Erythroblast (primary cell): Measurements from ENCODE around the gene HSPA6.
"Not testable (repeated sequence)": the region's sequence is repeated elsewhere in the genome, so short reads cannot be mapped to it uniquely, and the experiment has no call there.

Experiments used
- DNase-seq, 2 experiments: peaks; one replicate each; lab custom pipeline; 2025; lab: John Stamatoyannopoulos, UW
- GATA1 ChIP-seq: IDR thresholded peaks from 2 replicates; pipeline ENCODE4 v1.6.1; 2011; ENCODE audit warnings: low read depth, mild to moderate bottlenecking, control low read depth, low read length, moderate library complexity
- POLR2A ChIP-seq: IDR thresholded peaks from 2 replicates; pipeline ENCODE4 v1.6.1; 2011; ENCODE audit warnings: mild to moderate bottlenecking, low read length

HSPA6 gene

DNA sequence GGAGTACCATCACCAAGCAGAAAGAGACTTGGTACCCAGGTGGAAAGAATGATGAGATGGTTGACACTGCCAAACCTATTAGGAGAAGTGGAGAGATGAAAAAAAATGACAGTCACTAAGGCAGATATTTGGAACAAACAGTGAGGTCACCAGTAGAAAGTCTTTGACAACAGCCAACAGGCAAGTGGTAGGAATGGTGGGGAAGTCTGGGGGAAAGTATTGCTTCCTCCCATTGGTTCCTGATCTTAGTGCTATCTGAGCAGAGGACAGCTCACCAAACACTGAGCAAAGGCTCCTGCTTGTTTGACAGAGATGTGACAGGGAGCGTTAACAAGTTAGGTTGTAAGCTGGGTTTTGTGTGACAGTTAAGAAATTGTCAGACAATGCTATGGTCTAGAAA is 18.8 kb downstream of the HSPA6 start:
- TF ChIP-seq POLR2A: peak; percentile 39
- DNase-seq: peak; percentile 66 to 69

DNA sequence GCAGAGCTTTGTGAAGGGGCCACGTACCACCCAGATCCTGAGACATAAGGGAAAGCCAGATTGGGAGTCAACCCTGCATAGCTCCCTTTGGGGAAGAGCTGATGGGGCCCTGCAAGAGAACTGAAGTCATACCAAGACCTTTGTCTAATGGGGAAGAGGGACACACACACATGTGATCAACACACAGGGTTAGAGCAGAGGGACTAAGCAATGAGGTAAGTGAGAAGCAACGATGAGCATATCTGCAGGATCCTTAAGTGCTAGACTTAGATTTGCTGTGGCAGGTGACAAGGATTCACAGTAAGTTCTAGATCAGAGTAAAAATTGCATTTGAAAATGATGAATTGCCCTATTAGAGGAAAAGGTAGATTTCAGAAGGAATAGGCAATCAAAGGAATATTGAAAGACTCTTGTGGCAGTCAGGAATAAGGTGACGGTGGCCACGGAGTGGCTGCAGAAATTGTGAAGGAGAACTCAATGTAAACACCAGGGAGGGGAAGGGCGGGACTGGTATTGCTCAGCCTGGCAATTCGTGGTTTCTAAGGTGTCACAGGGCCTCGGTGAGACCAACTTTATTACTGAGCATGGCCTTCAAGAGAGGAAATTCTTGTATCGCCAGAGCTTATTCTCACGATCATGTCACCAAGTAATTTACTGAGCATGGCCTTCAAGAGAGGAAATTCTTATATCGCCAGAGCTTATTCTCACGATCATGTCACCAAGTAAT is 20.8 kb downstream of the HSPA6 start:
- peak; percentile 32 to 55 for DNase-seq

GRCh38 chr1:161547995-161548741 is 23.8 kb downstream of the HSPA6 start:
- DNase-seq: peak; percentile 55 to 59

DNA sequence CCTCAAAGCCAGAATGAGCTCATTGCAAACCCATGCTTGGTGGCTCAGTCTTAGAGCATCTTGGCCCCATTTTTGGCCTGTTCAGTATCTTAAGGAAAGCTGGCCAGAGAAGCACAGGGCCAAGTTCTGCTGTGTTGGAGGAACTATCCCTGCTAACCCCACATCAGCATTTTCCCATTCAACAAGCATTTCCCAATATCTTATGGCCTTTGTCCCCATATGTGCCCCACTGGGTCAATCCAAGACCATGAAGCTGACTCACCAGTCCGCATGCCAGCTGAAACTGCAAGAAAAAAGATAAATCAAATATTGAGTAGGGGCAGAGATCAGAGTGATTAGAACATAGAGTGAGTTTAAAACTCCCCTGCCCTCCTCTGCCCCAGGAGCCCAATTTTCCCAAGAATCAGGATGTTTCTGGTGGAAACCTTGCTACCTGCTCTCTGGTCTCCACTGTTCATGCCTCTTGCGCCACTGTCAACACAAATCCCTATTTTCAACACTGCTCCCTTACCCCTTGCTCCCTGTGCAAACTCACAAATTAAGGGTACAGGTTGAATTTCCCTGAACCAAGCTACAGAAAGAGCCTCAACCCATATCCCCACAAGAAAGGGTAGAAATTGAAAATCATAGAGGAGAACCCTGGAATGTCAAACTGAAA is 24.5 kb downstream of the HSPA6 start:
- not testable (repeated sequence) for DNase-seq

GRCh38 chr1:161549652-161550051 is 25.3 kb downstream of the HSPA6 start, which contains the start of gene FCGR3A:
TSS of gene FCGR3A (minus strand) at chr1:161549818. CDS start at chr1:161549736, 82 bp downstream.
- no peak for DNase-seq

DNA sequence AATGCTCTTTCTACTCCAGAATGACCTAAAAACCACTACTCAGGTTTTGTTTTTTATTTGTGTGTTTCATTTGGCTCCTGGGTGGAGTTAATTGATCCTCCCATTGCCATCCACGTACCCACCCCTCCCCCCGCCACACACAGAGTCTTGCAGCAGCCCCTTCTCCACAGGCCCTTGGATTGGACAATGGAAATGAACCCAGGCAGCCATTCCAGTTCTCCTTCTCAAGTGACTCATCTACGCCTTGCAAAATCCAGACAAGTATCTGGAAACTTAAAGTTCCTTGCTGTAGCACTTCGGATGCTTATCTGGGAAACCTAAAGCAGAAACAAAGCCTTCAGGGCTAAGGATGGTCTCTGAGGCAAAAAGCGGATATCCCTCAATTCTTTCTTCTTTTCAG is 26.6 kb downstream of the HSPA6 start:
- DNase-seq: not testable (repeated sequence)

More at GRCh38 chr1:161549652-161550051, 25.3 kb downstream of the HSPA6 start, which contains the start of gene FCGR3A:
- TF ChIP-seq GATA1: no peak
- no peak for TF ChIP-seq POLR2A

DNA sequence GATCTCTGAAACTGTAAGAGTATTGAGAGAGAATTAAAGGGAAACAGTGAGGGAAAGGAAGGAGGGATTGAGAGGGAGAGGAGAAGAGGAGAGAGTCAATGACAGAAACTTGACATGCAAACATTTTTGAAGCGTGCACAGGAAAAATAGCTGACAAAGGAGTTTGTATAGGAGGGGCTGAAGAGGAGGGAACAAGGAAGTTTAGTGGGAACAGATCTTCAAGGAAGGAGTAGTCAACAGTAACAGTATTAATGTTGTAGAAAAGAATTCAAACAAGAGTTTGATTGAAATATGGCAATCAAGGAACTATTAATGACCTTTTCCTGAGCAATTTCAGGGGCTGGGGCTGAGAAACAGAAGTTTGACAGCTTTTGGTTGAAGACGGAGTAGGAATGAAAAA is 29.3 kb downstream of the HSPA6 start:
- DNase-seq: not testable (repeated sequence)

GRCh38 chr1:161554340-161554739 is 30.0 kb downstream of the HSPA6 start:
- DNase-seq: not testable (repeated sequence)

- not testable (repeated sequence) for DNase-seq
Measured at GRCh38 chr1:161554815-161555417, 30.6 kb downstream of the HSPA6 start.

DNA sequence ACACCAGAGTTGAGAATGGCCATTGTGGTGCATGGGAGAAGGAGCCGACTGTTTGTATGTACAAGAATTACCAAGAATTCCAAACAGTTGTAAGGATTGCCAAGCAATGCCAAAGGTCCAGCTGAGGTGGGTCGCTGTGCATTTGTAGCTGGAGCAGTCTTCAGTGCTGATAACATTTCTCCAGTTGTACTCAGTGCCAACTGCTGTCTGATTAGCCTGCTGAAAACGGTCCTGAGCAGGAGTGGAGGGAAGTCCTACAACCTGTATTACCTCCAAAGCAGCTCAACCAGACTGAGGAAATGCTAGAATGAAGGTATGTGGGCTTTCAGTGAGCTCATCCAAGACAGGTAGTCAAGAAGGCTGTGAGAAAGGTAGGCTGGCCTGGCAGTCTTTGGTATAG is 31.8 kb downstream of the HSPA6 start:
- TF ChIP-seq POLR2A: peak; percentile 56
- peak; percentile 35 to 46 for DNase-seq

- peak in 1 of 2 experiments; percentile 43 for DNase-seq
Measured at GRCh38 chr1:161556990-161557389, 32.6 kb downstream of the HSPA6 start.

DNA sequence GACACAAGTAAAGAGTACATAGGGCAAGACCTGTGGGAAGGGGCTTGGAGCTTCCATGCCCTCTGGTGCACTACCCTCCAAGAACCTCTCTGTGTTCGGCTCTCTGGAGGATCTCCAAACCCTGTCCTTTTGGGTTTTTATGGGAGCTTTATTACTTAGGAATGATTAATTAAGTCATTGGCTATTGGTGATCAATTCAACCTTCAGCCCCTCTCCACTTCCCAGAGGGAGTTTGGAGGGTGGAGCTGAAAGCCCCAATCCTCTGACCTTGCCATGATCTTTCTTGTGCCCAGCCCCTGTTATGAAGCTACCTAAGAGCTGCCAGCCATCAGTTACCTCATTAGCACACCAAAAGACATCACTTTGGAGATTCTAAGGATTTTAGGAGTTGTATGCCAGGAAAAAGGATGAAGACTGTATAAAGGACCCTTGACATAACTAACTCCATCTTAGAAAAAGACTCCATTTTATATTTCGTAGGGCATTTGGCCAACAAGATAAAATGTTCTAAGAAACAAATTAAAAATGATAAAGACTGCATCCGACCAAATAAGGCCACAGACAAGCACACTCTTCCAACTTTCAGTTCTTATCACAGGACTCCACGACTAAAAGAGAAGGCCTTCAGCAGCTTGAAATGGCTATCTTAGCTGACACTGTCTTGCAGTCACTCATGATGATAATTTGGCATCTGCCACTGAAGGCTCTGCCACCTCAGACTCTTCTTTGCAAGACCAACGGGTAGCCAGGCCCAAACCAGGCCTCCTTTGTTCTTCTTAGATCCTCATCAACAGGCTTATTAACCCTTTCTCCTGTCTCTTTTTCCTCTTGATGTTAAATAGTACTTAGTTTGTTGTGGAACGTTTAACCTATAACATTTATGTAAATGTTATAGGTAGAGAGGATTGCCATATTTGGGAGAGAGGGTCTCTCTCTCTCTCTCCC is 33.4 kb downstream of the HSPA6 start:
- peak; percentile 51 for TF ChIP-seq POLR2A
- peak; percentile 85 to 96 for DNase-seq

GRCh38 chr1:161560960-161561715 is 36.8 kb downstream of the HSPA6 start:
- peak; percentile 73 to 76 for DNase-seq

DNA sequence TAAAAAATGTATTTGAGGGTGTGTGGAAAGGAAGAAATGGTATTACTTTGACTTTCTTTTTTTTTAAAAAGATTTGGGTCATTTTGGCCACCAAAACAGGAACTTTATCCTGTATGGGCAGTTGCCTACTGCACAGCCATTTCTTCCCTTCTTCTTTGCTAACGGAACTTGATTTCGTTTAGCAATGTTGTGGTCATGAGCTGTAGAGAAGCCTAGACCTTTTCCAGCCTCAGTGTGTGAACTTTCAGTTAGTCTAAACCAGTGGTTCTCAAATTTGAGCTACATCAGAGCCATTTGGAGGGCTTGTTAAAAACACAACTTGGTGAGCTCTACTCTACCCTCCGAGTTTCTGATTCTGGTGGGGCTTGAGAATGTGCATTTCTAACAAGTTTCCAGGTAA is 38.1 kb downstream of the HSPA6 start:
- DNase-seq: not testable (repeated sequence)

- DNase-seq: not testable (repeated sequence)
Measured at GRCh38 chr1:161563522-161563921, 39.2 kb downstream of the HSPA6 start.

DNA sequence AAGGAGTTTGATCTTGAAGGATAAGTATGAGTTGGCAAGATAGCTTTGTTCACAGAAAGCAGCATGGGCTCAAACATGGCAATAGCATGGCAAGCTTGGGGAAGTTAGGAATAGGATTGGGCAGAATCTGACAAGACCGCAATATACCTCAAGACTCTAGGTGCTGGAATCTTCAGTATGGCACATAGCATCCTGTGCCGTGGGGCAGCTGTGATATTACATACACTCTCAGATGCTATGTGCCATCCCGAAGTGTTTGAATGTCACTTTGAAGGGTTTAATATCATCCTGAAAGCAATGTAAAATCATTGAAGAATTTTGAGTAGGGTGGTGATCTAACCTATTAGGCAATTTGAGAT is 42.2 kb downstream of the HSPA6 start:
- DNase-seq: not testable (repeated sequence)

DNA sequence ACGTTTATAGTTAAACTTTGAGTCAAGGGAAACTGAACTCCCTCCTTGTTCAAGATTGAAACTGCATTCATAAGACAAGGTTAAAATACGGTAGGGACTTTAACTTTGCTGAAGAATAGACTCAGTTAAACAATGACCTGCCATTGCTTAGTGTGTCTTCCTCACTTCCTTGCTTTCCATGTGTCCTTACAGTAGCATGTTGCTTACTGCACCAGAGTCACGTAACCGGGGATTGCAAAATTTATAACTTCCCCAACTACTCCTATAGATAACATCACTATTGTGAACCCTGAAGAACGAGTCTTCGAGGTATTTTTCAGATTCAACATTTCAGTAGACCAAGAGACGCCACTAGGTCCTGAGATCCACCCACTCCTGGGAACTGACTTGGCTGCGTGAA is 47.4 kb downstream of the HSPA6 start:
- not testable (repeated sequence) for DNase-seq
